Tibial artery (tissue), 4 donors: ENCODE results near the gene VPS54.

Experiments
- DNase-seq, 2 donors: peaks; one replicate each; pipeline ENCODE4 v3.0.0-alpha.2; 2019
- H3K27ac ChIP-seq, 2 donors: fragments of 200-600 bp; sonication (generic) in 1 of 2; 1 replicate in 1 of 2; 2 replicates in 1 of 2; pipeline ENCODE4 v1.5.1; 2018 to 2019; ENCODE audit warnings: mild to moderate bottlenecking in 1 of 2
- H3K27me3 ChIP-seq, 2 donors: fragments of 200-600 bp; sonication (generic) in 1 of 2; one replicate each; pipeline versions ENCODE4 v1.5.1 to v1.6.0; 2016 to 2019
- H3K36me3 ChIP-seq, 3 donors: fragments of 200-600 bp; sonication (generic) in 2 of 3; one replicate each; pipeline ENCODE4 v1.5.1; 2016 to 2019; ENCODE audit warnings: mild to moderate bottlenecking in 2 of 3
- H3K4me1 ChIP-seq, 4 donors: fragments of 200-600 bp; sonication (generic) in 2 of 4; 1 replicate in 3 of 4; 2 replicates in 1 of 4; pipeline ENCODE4 v1.5.1; 2016 to 2019
- H3K4me3 ChIP-seq, 2 donors: fragments of 200-600 bp; sonication (generic) in 1 of 2; 1 replicate in 1 of 2; 2 replicates in 1 of 2; pipeline ENCODE4 v1.5.1; 2018 to 2019; ENCODE audit warnings: mild to moderate bottlenecking in 2 of 2
- H3K9me3 ChIP-seq, 3 donors: fragments of 200-600 bp; sonication (generic) in 1 of 3; one replicate each; pipeline ENCODE4 v1.5.1; 2016 to 2019
- intact Hi-C: fragments of 100-400 bp; cut with DNase I; formaldehyde crosslinking; loops from one replicate; pipeline ENCODE4 v1.15.0; 2023; ENCODE audit warnings: low total_unique reads
- TF ChIP-seq, protein P1 (sequence below), 2 experiments: fragments of 200-600 bp in 1 of 2; fragments of 450-650 bp in 1 of 2; IDR thresholded peaks; one replicate each; pipeline ENCODE4 v1.5.1; 2017 to 2019; ENCODE audit warnings: antibody characterized with exemption in 2 of 2, mild to moderate bottlenecking in 1 of 2, moderate library complexity in 1 of 2

Gene VPS54

DNA sequence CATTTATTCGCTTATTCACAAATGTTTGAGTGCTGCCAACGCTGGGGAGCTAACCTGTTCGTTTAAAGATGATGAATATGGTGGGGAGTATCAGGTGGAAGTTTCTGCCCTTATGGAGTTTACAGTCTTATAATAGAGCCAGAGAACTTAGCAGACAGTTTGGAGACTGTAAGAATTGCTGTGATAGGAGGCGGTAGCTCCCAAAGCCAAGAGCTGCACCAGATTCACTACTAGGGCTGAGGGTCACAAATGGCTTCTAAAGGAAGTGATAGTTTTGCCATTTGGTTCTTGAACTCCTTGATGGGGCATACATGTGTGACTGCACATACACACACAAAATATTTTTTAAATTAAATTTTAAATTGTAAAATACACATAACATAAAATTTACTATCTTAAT is 148.5 kb downstream of the VPS54 start:
- H3K27ac ChIP-seq = peak overlapping the region in 1 of 2 donors; percentile 56
- H3K4me1 ChIP-seq = peaks cover 0 to 65% (median 44%) of the 10 kb centered on the region in 4 donors
- TF ChIP-seq, protein P1, sequence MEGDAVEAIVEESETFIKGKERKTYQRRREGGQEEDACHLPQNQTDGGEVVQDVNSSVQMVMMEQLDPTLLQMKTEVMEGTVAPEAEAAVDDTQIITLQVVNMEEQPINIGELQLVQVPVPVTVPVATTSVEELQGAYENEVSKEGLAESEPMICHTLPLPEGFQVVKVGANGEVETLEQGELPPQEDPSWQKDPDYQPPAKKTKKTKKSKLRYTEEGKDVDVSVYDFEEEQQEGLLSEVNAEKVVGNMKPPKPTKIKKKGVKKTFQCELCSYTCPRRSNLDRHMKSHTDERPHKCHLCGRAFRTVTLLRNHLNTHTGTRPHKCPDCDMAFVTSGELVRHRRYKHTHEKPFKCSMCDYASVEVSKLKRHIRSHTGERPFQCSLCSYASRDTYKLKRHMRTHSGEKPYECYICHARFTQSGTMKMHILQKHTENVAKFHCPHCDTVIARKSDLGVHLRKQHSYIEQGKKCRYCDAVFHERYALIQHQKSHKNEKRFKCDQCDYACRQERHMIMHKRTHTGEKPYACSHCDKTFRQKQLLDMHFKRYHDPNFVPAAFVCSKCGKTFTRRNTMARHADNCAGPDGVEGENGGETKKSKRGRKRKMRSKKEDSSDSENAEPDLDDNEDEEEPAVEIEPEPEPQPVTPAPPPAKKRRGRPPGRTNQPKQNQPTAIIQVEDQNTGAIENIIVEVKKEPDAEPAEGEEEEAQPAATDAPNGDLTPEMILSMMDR (IDR thresholded peaks at IDR 0.05) = no peak
- no peak for DNase-seq
- H3K27me3 ChIP-seq = no peaks in the 10 kb centered on the region
- peaks cover 0 to 8% (median 6%) of the 10 kb centered on the region in 3 donors for H3K36me3 ChIP-seq
- H3K9me3 ChIP-seq = no peaks in the 10 kb centered on the region
- intact Hi-C loops = no loop called here
- H3K4me3 ChIP-seq = no peak overlapping the region

- Histone ChIP-seq H3K36me3 (peaks cover 0 to 23% (median 20%) of the 10 kb centered on the region in 3 donors), H3K9me3 (no peaks in the 10 kb centered on the region), H3K27ac (no peak overlapping the region), H3K4me3 (no peak overlapping the region), H3K27me3 (no peaks in the 10 kb centered on the region), H3K4me1 (peaks cover 0 to 64% (median 14%) of the 10 kb centered on the region in 4 donors)
- TF ChIP-seq, protein P1 (IDR thresholded peaks at IDR 0.05) = no peak
- intact Hi-C loops = no loop called here
- DNase-seq = no peak
Observed at GRCh38 chr2:63866009-63866709, 153.1 kb downstream of the VPS54 start.

GRCh38 chr2:63865159-63865799 is 153.9 kb downstream of the VPS54 start:
- Histone ChIP-seq H3K9me3 (no peaks in the 10 kb centered on the region), H3K36me3 (peaks cover 0 to 23% (median 20%) of the 10 kb centered on the region in 3 donors), H3K27me3 (no peaks in the 10 kb centered on the region), H3K4me1 (peaks cover 0 to 62% (median 9%) of the 10 kb centered on the region in 4 donors), H3K4me3 (no peak overlapping the region), H3K27ac (no peak overlapping the region)
- DNase-seq = no peak
- TF ChIP-seq, protein P1 (IDR thresholded peaks at IDR 0.05) = no peak
- intact Hi-C loops = no loop called here

GRCh38 chr2:63863707-63864106 is 155.5 kb downstream of the VPS54 start:
- intact Hi-C loops = loop anchor here (5.0 kb wide), 1 partner anchor 166 kb away; no protein-coding TSS in a partner anchor
- Histone ChIP-seq H3K4me1 (peaks cover 0 to 62% (median 9%) of the 10 kb centered on the region in 4 donors), H3K27me3 (no peaks in the 10 kb centered on the region), H3K27ac (peak overlapping the region in 1 of 2 donors; percentile 7), H3K36me3 (peaks cover 6 to 35% (median 28%) of the 10 kb centered on the region in 3 donors), H3K4me3 (no peak overlapping the region), H3K9me3 (no peaks in the 10 kb centered on the region)
- TF ChIP-seq, protein P1 (IDR thresholded peaks at IDR 0.05) = no peak
- no peak for DNase-seq

DNA sequence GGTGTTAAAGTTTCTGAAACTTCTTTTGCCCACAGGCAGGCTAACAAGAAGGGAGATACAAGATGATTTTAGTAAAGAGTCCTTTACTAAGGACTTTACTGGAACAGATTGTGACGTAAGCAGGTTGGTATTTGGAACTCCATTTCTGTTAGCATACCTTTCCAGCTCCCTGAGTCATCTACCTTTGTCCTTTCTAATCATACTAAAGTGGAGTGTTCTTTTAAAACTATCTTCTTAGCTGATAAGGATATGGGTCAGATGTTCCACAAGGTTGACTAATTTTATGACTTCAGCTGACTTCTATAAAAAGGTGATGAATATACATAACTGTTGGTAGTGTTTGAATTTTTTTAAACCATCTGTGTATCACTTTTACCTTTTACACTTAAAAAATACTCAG is 156.4 kb downstream of the VPS54 start:
- no peak for DNase-seq
- TF ChIP-seq, protein P1 (IDR thresholded peaks at IDR 0.05) = no peak
- peaks cover 15 to 42% (median 36%) of the 10 kb centered on the region in 3 donors for H3K36me3 ChIP-seq
- H3K4me3 ChIP-seq = no peak overlapping the region
- intact Hi-C loops = loop anchor here (5.0 kb wide), 1 partner anchor 166 kb away; no protein-coding TSS in a partner anchor
- H3K4me1 ChIP-seq = peaks cover 0 to 62% (median 9%) of the 10 kb centered on the region in 4 donors
- H3K9me3 ChIP-seq = no peaks in the 10 kb centered on the region
- H3K27ac ChIP-seq = no peak overlapping the region
- no peaks in the 10 kb centered on the region for H3K27me3 ChIP-seq
